ENCODE results near the gene PTPRE.

PTPRE gene

DNA sequence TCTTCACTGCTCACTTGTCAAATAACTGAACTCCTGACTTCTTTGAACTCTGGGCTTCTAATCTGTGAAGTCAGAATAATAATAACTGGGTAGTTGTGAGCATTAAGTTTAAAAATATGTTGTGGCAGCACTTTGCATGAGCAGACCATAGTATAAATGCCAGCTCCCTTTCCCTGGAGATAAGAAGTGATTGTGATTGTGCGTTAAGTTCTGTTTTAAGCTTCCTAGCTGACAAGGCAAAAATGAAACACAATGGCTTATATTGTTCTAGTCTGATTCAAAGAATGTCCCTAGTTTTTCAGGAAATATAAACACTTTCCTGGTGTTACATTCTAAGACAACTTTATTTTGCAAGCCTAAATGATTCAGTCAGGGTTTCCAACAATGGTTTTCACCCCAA is 61.8 kb downstream of the PTPRE start:
- H3K9ac ChIP-seq (ENCODE audit: low read length) = no peak overlapping the region

GRCh38 chr10:127971101-127971946 is 64.4 kb downstream of the PTPRE start:
- Histone ChIP-seq H3K4me1 (ENCODE audit: insufficient read depth, low read length) (no peaks in the 10 kb centered on the region), H3K4me3 (ENCODE audit: low read depth in 1 of 2, low read length in 2 of 2) (no peak overlapping the region), H3K27ac (ENCODE audit: low read depth, low read length) (no peak overlapping the region), H3K9me3 (ENCODE audit: low read length) (no peaks in the 10 kb centered on the region), H3K27me3 (ENCODE audit: control insufficient read depth in 1 of 2, insufficient read depth in 2 of 2, low read length in 2 of 2) (no peaks in the 10 kb centered on the region), H3K36me3 (ENCODE audit: insufficient read depth, low read length) (no peaks in the 10 kb centered on the region), H3K9ac (ENCODE audit: low read length) (no peak overlapping the region)

More for the DNA sequence above, 61.8 kb downstream of the PTPRE start:
- Histone ChIP-seq H3K27ac (ENCODE audit: low read depth, low read length) (no peak overlapping the region), H3K4me3 (ENCODE audit: low read depth in 1 of 2, low read length in 2 of 2) (no peak overlapping the region), H3K27me3 (ENCODE audit: control insufficient read depth in 1 of 2, insufficient read depth in 2 of 2, low read length in 2 of 2) (no peaks in the 10 kb centered on the region), H3K9me3 (ENCODE audit: low read length) (no peaks in the 10 kb centered on the region), H3K4me1 (ENCODE audit: insufficient read depth, low read length) (no peaks in the 10 kb centered on the region), H3K36me3 (ENCODE audit: insufficient read depth, low read length) (no peaks in the 10 kb centered on the region)

DNA sequence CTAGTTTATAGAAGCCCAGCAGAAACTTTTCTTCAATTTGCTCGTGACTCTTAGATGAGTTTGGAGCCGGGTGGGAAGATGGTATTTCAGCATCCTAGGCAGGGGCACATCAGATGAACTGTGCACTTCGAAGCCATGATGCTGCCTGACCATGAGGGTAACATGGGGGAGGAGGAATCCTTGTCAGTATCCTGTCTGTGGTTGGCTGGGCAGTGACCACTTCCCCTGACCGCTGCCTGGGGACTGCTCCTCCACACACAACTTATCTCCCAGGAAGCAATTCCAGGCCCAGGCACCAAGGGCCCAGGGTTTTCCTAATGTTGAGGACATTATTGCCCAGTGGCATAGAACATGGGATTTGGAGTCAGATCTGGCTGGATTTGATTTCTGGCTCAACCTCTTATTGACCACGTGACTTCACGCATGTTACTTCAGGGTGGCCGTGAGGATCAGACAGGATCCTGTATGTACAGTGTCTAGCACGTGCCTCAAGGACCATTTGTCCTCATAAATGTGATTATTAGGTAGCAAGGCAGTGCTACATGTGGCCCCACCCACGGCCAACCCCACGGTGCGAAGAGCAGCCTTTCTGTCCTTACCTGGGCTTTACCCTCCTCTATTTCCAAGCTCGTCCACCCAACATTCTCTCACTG is 65.2 kb downstream of the PTPRE start:
- no peaks in the 10 kb centered on the region for H3K9me3 ChIP-seq (ENCODE audit: low read length)
- H3K4me3 ChIP-seq (ENCODE audit: low read depth in 1 of 2, low read length in 2 of 2) = no peak overlapping the region
- H3K36me3 ChIP-seq (ENCODE audit: insufficient read depth, low read length) = no peaks in the 10 kb centered on the region
- H3K9ac ChIP-seq (ENCODE audit: low read length) = no peak overlapping the region
- no peak overlapping the region for H3K27ac ChIP-seq (ENCODE audit: low read depth, low read length)
- no peaks in the 10 kb centered on the region for H3K4me1 ChIP-seq (ENCODE audit: insufficient read depth, low read length)
- no peaks in the 10 kb centered on the region for H3K27me3 ChIP-seq (ENCODE audit: control insufficient read depth in 1 of 2, insufficient read depth in 2 of 2, low read length in 2 of 2)

DNA sequence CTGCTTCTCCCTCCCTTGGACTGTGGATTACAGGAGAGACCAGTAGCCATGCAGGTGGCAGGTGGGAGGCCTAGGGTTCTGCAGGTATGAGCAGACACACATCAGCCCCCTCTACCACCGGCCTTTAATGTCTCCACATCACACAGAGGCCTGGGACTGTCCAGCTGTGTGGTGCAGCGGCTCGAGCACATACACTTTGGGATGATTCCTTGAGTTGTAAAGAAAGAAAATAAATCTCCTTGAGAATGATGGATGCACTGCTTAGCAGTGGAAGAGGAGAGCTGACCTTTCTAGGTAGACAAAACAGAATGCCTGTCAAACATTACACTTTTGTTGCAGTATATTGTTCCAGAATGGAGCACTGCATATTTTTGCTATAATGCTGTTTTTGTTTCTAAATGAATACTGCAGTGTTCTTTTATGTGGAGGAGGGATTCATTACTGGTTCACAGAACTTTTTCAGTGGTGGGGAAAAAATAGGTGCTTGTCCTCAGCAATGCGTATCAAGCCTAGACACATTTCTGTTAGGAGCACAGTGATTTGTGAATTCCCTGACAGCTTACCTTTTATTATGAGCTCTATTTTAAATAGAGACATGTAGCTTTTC is 66.0 kb downstream of the PTPRE start:
- H3K4me3 ChIP-seq (ENCODE audit: low read depth in 1 of 2, low read length in 2 of 2) = no peak overlapping the region
- H3K9ac ChIP-seq (ENCODE audit: low read length) = no peak overlapping the region

GRCh38 chr10:127973791-127974311 is 66.9 kb downstream of the PTPRE start:
- Histone ChIP-seq H3K4me1 (ENCODE audit: insufficient read depth, low read length) (no peaks in the 10 kb centered on the region), H3K4me3 (ENCODE audit: low read depth in 1 of 2, low read length in 2 of 2) (no peak overlapping the region), H3K27ac (ENCODE audit: low read depth, low read length) (no peak overlapping the region), H3K36me3 (ENCODE audit: insufficient read depth, low read length) (no peaks in the 10 kb centered on the region), H3K9ac (ENCODE audit: low read length) (no peak overlapping the region), H3K9me3 (ENCODE audit: low read length) (no peaks in the 10 kb centered on the region), H3K27me3 (ENCODE audit: control insufficient read depth in 1 of 2, insufficient read depth in 2 of 2, low read length in 2 of 2) (no peaks in the 10 kb centered on the region)

More for the DNA sequence above, 66.0 kb downstream of the PTPRE start:
- H3K36me3 ChIP-seq (ENCODE audit: insufficient read depth, low read length) = no peaks in the 10 kb centered on the region
- H3K9me3 ChIP-seq (ENCODE audit: low read length) = no peaks in the 10 kb centered on the region
- no peak overlapping the region for H3K27ac ChIP-seq (ENCODE audit: low read depth, low read length)
- no peaks in the 10 kb centered on the region for H3K4me1 ChIP-seq (ENCODE audit: insufficient read depth, low read length)
- H3K27me3 ChIP-seq (ENCODE audit: control insufficient read depth in 1 of 2, insufficient read depth in 2 of 2, low read length in 2 of 2) = no peaks in the 10 kb centered on the region

- Histone ChIP-seq H3K4me1 (ENCODE audit: insufficient read depth, low read length) (no peaks in the 10 kb centered on the region), H3K36me3 (ENCODE audit: insufficient read depth, low read length) (no peaks in the 10 kb centered on the region), H3K9ac (ENCODE audit: low read length) (no peak overlapping the region), H3K9me3 (ENCODE audit: low read length) (no peaks in the 10 kb centered on the region), H3K27me3 (ENCODE audit: control insufficient read depth in 1 of 2, insufficient read depth in 2 of 2, low read length in 2 of 2) (no peaks in the 10 kb centered on the region), H3K4me3 (ENCODE audit: low read depth in 1 of 2, low read length in 2 of 2) (no peak overlapping the region), H3K27ac (ENCODE audit: low read depth, low read length) (no peak overlapping the region)
These were observed 68.0 kb downstream of the PTPRE start for GRCh38 chr10:127974911-127975310.

DNA sequence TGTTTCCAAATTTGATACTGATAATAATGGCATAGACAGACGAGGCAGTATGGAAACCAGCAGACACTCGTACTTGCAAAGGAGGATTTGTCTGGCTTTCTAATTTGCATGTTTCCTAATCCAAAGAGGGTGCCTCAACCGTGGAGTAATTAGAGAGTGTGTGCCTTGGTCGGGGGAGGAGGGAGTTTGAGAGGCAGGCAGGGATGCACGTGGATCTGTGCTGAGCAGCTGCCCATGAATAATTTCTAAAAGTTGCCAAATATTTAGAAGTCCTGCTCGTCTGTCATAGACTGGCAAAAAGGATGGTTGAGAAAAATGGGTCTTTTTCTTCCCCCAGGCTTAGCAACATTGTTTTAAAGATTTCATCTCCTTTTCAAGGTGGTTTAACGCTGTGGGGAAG is 69.4 kb downstream of the PTPRE start:
- Histone ChIP-seq H3K9me3 (ENCODE audit: low read length) (no peaks in the 10 kb centered on the region), H3K27ac (ENCODE audit: low read depth, low read length) (no peak overlapping the region), H3K4me3 (ENCODE audit: low read depth in 1 of 2, low read length in 2 of 2) (no peak overlapping the region), H3K9ac (ENCODE audit: low read length) (no peak overlapping the region), H3K4me1 (ENCODE audit: insufficient read depth, low read length) (no peaks in the 10 kb centered on the region), H3K36me3 (ENCODE audit: insufficient read depth, low read length) (no peaks in the 10 kb centered on the region), H3K27me3 (ENCODE audit: control insufficient read depth in 1 of 2, insufficient read depth in 2 of 2, low read length in 2 of 2) (no peaks in the 10 kb centered on the region)

- Histone ChIP-seq H3K9ac (ENCODE audit: low read length) (no peak overlapping the region), H3K27me3 (ENCODE audit: control insufficient read depth in 1 of 2, insufficient read depth in 2 of 2, low read length in 2 of 2) (no peaks in the 10 kb centered on the region), H3K36me3 (ENCODE audit: insufficient read depth, low read length) (no peaks in the 10 kb centered on the region), H3K9me3 (ENCODE audit: low read length) (no peaks in the 10 kb centered on the region), H3K4me3 (ENCODE audit: low read depth in 1 of 2, low read length in 2 of 2) (no peak overlapping the region), H3K27ac (ENCODE audit: low read depth, low read length) (no peak overlapping the region), H3K4me1 (ENCODE audit: insufficient read depth, low read length) (no peaks in the 10 kb centered on the region)
These were observed 69.9 kb downstream of the PTPRE start for GRCh38 chr10:127976701-127977356.

GRCh38 chr10:127977357-127978009 is 70.6 kb downstream of the PTPRE start:
- Histone ChIP-seq H3K9ac (ENCODE audit: low read length) (no peak overlapping the region), H3K36me3 (ENCODE audit: insufficient read depth, low read length) (no peaks in the 10 kb centered on the region), H3K4me1 (ENCODE audit: insufficient read depth, low read length) (no peaks in the 10 kb centered on the region), H3K27ac (ENCODE audit: low read depth, low read length) (peak overlapping the region; percentile 27), H3K4me3 (ENCODE audit: low read depth in 1 of 2, low read length in 2 of 2) (no peak overlapping the region), H3K27me3 (ENCODE audit: control insufficient read depth in 1 of 2, insufficient read depth in 2 of 2, low read length in 2 of 2) (no peaks in the 10 kb centered on the region), H3K9me3 (ENCODE audit: low read length) (no peaks in the 10 kb centered on the region)

DNA sequence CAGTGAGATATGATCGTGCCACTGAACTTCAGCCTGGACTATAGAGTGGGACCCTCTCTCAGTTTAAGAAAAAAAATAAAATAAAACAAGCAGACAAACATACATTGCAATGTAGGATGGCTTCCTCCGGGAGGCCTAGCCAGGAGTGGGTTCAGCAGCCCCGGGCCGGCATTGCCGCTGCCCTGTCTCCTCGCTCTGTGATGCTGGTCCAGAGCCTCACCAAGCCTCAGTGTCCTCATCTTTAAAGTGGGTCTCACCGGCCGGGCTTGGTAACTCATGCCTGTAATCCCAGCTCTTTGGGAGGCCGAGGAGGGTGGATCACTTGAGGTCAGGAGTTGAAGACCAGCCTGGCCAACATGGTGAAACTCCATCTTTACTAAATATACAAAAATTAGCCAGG is 71.6 kb downstream of the PTPRE start:
- no peak overlapping the region for H3K9ac ChIP-seq (ENCODE audit: low read length)
- H3K4me1 ChIP-seq (ENCODE audit: insufficient read depth, low read length) = no peaks in the 10 kb centered on the region
- no peaks in the 10 kb centered on the region for H3K27me3 ChIP-seq (ENCODE audit: control insufficient read depth in 1 of 2, insufficient read depth in 2 of 2, low read length in 2 of 2)
- H3K9me3 ChIP-seq (ENCODE audit: low read length) = no peaks in the 10 kb centered on the region
- no peaks in the 10 kb centered on the region for H3K36me3 ChIP-seq (ENCODE audit: insufficient read depth, low read length)
- H3K4me3 ChIP-seq (ENCODE audit: low read depth in 1 of 2, low read length in 2 of 2) = no peak overlapping the region
- H3K27ac ChIP-seq (ENCODE audit: low read depth, low read length) = no peak overlapping the region

- Histone ChIP-seq H3K9ac (ENCODE audit: low read length) (no peak overlapping the region), H3K27me3 (ENCODE audit: control insufficient read depth in 1 of 2, insufficient read depth in 2 of 2, low read length in 2 of 2) (no peaks in the 10 kb centered on the region), H3K27ac (ENCODE audit: low read depth, low read length) (no peak overlapping the region), H3K4me1 (ENCODE audit: insufficient read depth, low read length) (no peaks in the 10 kb centered on the region), H3K4me3 (ENCODE audit: low read depth in 1 of 2, low read length in 2 of 2) (no peak overlapping the region), H3K9me3 (ENCODE audit: low read length) (no peaks in the 10 kb centered on the region), H3K36me3 (ENCODE audit: insufficient read depth, low read length) (no peaks in the 10 kb centered on the region)
These were observed 72.1 kb downstream of the PTPRE start for GRCh38 chr10:127979045-127979444.

All from muscle layer of colon (tissue), 2 donors.